ENCODE measurements around the gene KRTAP9-1.

The KRTAP9-1 gene

DNA sequence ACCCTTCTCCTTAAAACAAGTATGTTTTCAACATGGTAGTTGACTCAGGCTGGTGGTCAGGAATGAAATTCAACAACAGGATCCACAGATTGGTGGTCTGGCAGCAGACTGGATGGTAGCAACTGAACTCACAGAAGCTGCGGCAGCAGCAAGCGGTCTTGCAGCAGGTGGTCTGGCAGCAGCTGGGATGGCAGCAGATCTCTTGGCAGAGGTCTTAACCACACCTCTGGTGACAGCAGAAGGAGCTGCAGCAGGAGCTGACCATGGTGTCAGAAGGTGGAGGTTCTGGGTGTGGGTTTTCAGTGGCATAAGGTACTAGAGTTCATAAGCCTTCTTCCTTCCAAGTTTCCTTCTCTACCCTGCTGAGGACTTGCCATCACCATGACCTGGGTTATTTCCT lies 2.8 kb upstream of the KRTAP9-1 start:
- Histone ChIP-seq H3K79me2 (ENCODE audit: insufficient read depth, low read length) (no peaks in the 10 kb centered on the region), H4K20me1 (ENCODE audit: insufficient read depth, low read length, poor library complexity, severe bottlenecking) (no peaks in the 10 kb centered on the region), H3F3A (ENCODE audit: low read depth) (no peaks in the 10 kb centered on the region), H3K36me3 (ENCODE audit: insufficient read depth, low read length) (no peaks in the 10 kb centered on the region), H3K9me2 (replicated peaks; ENCODE audit: low read depth, low read length) (no peaks in the 10 kb centered on the region), H3K4me1 (ENCODE audit: insufficient read depth, low read length, poor library complexity, severe bottlenecking) (no peaks in the 10 kb centered on the region), H3K27me3 (ENCODE audit: insufficient read depth, low read length, poor library complexity, severe bottlenecking) (no peaks in the 10 kb centered on the region), H3K4me2 (ENCODE audit: low read depth, low read length, poor library complexity, severe bottlenecking) (no peak overlapping the region), H2AFZ (ENCODE audit: low read length) (no peak overlapping the region), H3K9ac (ENCODE audit: low read depth, low read length, poor library complexity, severe bottlenecking) (no peak overlapping the region), H3K4me3 (ENCODE audit: low read length, poor library complexity, severe bottlenecking) (no peak overlapping the region), H3K9me3 (ENCODE audit: insufficient read depth, low read depth, low read length) (no peaks in the 10 kb centered on the region)
- no peak for TF ChIP-seq CTCF (conservative IDR thresholded peaks at IDR 0.05; ENCODE audit: low read length)
- TF ChIP-seq EZH2phosphoT487 (IDR thresholded peaks at IDR 0.05; ENCODE audit: borderline replicate concordance): no peak

- Histone ChIP-seq H3K36me3 (ENCODE audit: insufficient read depth, low read length) (no peaks in the 10 kb centered on the region), H3K9me3 (ENCODE audit: insufficient read depth, low read depth, low read length) (no peaks in the 10 kb centered on the region), H2AFZ (ENCODE audit: low read length) (no peak overlapping the region), H3K79me2 (ENCODE audit: insufficient read depth, low read length) (no peaks in the 10 kb centered on the region), H3K4me3 (ENCODE audit: low read length, poor library complexity, severe bottlenecking) (no peak overlapping the region), H3F3A (ENCODE audit: low read depth) (no peaks in the 10 kb centered on the region), H3K9me2 (replicated peaks; ENCODE audit: low read depth, low read length) (no peaks in the 10 kb centered on the region), H3K4me2 (ENCODE audit: low read depth, low read length, poor library complexity, severe bottlenecking) (no peak overlapping the region), H3K4me1 (ENCODE audit: insufficient read depth, low read length, poor library complexity, severe bottlenecking) (no peaks in the 10 kb centered on the region), H3K27me3 (ENCODE audit: insufficient read depth, low read length, poor library complexity, severe bottlenecking) (no peaks in the 10 kb centered on the region), H3K9ac (ENCODE audit: low read depth, low read length, poor library complexity, severe bottlenecking) (no peak overlapping the region), H4K20me1 (ENCODE audit: insufficient read depth, low read length, poor library complexity, severe bottlenecking) (no peaks in the 10 kb centered on the region)
- TF ChIP-seq CTCF (conservative IDR thresholded peaks at IDR 0.05; ENCODE audit: low read length) (no peak), EZH2phosphoT487 (IDR thresholded peaks at IDR 0.05; ENCODE audit: borderline replicate concordance) (no peak)
Observed at GRCh38 chr17:41190328-41190727, 641 bp downstream of the KRTAP9-1 start.

GRCh38 chr17:41196068-41196467 lies 6.4 kb downstream of the KRTAP9-1 start:
- H3K4me2 ChIP-seq (ENCODE audit: low read depth, low read length, poor library complexity, severe bottlenecking): no peak overlapping the region
- no peaks in the 10 kb centered on the region for H3K79me2 ChIP-seq (ENCODE audit: insufficient read depth, low read length)
- H3K4me1 ChIP-seq (ENCODE audit: insufficient read depth, low read length, poor library complexity, severe bottlenecking): no peaks in the 10 kb centered on the region
- TF ChIP-seq CTCF (conservative IDR thresholded peaks at IDR 0.05; ENCODE audit: low read length) (no peak), EZH2phosphoT487 (IDR thresholded peaks at IDR 0.05; ENCODE audit: borderline replicate concordance) (no peak)
- no peak overlapping the region for H3K9ac ChIP-seq (ENCODE audit: low read depth, low read length, poor library complexity, severe bottlenecking)
- H3K9me3 ChIP-seq (ENCODE audit: insufficient read depth, low read depth, low read length): no peaks in the 10 kb centered on the region
- H3K27me3 ChIP-seq (ENCODE audit: insufficient read depth, low read length, poor library complexity, severe bottlenecking): no peaks in the 10 kb centered on the region
- no peak overlapping the region for H2AFZ ChIP-seq (ENCODE audit: low read length)
- no peaks in the 10 kb centered on the region for H3K36me3 ChIP-seq (ENCODE audit: insufficient read depth, low read length)
- H3K9me2 ChIP-seq (replicated peaks; ENCODE audit: low read depth, low read length): no peaks in the 10 kb centered on the region
- no peaks in the 10 kb centered on the region for H4K20me1 ChIP-seq (ENCODE audit: insufficient read depth, low read length, poor library complexity, severe bottlenecking)
- H3F3A ChIP-seq (ENCODE audit: low read depth): no peaks in the 10 kb centered on the region
- H3K4me3 ChIP-seq (ENCODE audit: low read length, poor library complexity, severe bottlenecking): no peak overlapping the region
